HepG2 (cell line): Measurements from ENCODE around the gene LTB4R. TPM values are rescaled to one million over a fixed set of nuclear protein-coding genes. Genes with fewer than 3 reads are reported as not detected.

Source experiments
- HMGA1 ChIP-seq: sonication (generic); formaldehyde crosslinking; conservative IDR thresholded peaks from 2 replicates; pipeline ENCODE4 v1.4.0; 2020; ENCODE audit warnings: missing genetic modification reagents
- HNRNPH1 ChIP-seq: fragments of 200-400 bp; formaldehyde crosslinking; optimal IDR thresholded peaks from 2 replicates; pipeline ENCODE3; 2017; ENCODE audit warnings: mild to moderate bottlenecking, low read depth, low read length
- HOXA3 ChIP-seq: sonication (generic); formaldehyde crosslinking; IDR thresholded peaks from 2 replicates; pipeline ENCODE4 v1.5.0; 2020; ENCODE audit warnings: missing genetic modification reagents
- KMT2A ChIP-seq: sonication (generic); formaldehyde crosslinking; IDR thresholded peaks from 2 replicates; pipeline ENCODE4 v1.4.0; 2020; ENCODE audit warnings: missing genetic modification reagents
- NFKB2 ChIP-seq: sonication (generic); formaldehyde crosslinking; IDR thresholded peaks from 2 replicates; pipeline ENCODE4 v1.4.0; 2020; ENCODE audit warnings: missing genetic modification reagents, borderline replicate concordance
- RNF2 ChIP-seq: fragments of 450-650 bp; conservative IDR thresholded peaks from 2 replicates; pipeline ENCODE4 v1.6.1; 2016; ENCODE audit warnings: low read depth
- SALL1 ChIP-seq: sonication (generic); formaldehyde crosslinking; IDR thresholded peaks from 2 replicates; pipeline ENCODE4 v1.8.0; 2022; ENCODE audit warnings: mild to moderate bottlenecking, missing genetic modification reagents
- SMYD3 ChIP-seq: sonication (generic); formaldehyde crosslinking; IDR thresholded peaks from 2 replicates; pipeline ENCODE4 v1.8.1; 2023; ENCODE audit warnings: mild to moderate bottlenecking, missing genetic modification reagents
- ZBTB33 ChIP-seq: sonication (generic); formaldehyde crosslinking; IDR thresholded peaks from 2 replicates; pipeline ENCODE4 v1.4.0; 2020; ENCODE audit warnings: missing genetic modification reagents
- ZFY ChIP-seq: sonication (generic); formaldehyde crosslinking; IDR thresholded peaks from 2 replicates; pipeline ENCODE4 v1.4.0; 2020; ENCODE audit warnings: missing genetic modification reagents
- ZNF160 ChIP-seq: sonication (generic); formaldehyde crosslinking; IDR thresholded peaks from 2 replicates; pipeline ENCODE4 v1.8.0; 2022; ENCODE audit warnings: mild to moderate bottlenecking, inconsistent platforms, missing genetic modification reagents
- ZNF276 ChIP-seq: sonication (generic); formaldehyde crosslinking; IDR thresholded peaks from 2 replicates; pipeline ENCODE4 v1.4.0; 2020; ENCODE audit warnings: mild to moderate bottlenecking, low read depth, missing genetic modification reagents
- ZNF510 ChIP-seq: sonication (generic); formaldehyde crosslinking; IDR thresholded peaks from 2 replicates; pipeline ENCODE4 v1.4.0; 2020; ENCODE audit warnings: low read depth, mild to moderate bottlenecking, missing genetic modification reagents
- ZNF7 ChIP-seq: IDR thresholded peaks from 2 replicates; pipeline ENCODE4 v1.6.1; 2016; ENCODE audit warnings: missing biosample characterization, missing genetic modification reagents
- ZNF737 ChIP-seq: sonication (generic); formaldehyde crosslinking; IDR thresholded peaks from 2 replicates; pipeline ENCODE4 v1.5.0; 2020; ENCODE audit warnings: missing genetic modification reagents, mild to moderate bottlenecking, borderline replicate concordance
- ZNF792 ChIP-seq: IDR thresholded peaks from 2 replicates; pipeline ENCODE4 v1.6.1; 2016
- polyA plus RNA-seq, 8 experiments: library from polyadenylated mRNA; depleted of rRNA in 3 of 8; stranded (reverse) in 7 of 8; unstranded in 1 of 8; fragments of >200 nt; fragmentation: Illumina TruSeq in 4 of 8; extraction: Trizol in 4 of 8; gene quantifications; 2 replicates each; pipeline versions ENCODE4 v1.2.1 to v1.2.3, GENCODE V29; 2011 to 2016; ENCODE audit warnings: low read depth in 4 of 8, missing spikeins in 1 of 8, mixed read lengths in 1 of 8; ENCODE audit not compliant: insufficient read depth in 1 of 8
- total RNA-seq, 5 experiments: library from RNA; depleted of rRNA; stranded (reverse); fragments of >200 nt; fragmentation: Illumina TruSeq; extraction: Trizol; gene quantifications; 2 replicates each; pipeline ENCODE4 v1.2.3, GENCODE V29; 2016; ENCODE audit warnings: low read depth in 1 of 5
- TF ChIP-seq, protein P1 (sequence below), 2 experiments: sonication (generic) in 1 of 2; formaldehyde crosslinking in 1 of 2; IDR thresholded peaks; 2 replicates each; pipeline versions ENCODE4 v1.6.1 to v1.9.0; 2014 to 2022; ENCODE audit warnings: antibody characterized with exemption in 1 of 2, borderline replicate concordance in 1 of 2, inconsistent platforms in 1 of 2, low read depth in 1 of 2, missing genetic modification reagents in 1 of 2

Gene LTB4R
- total and polyA plus RNA-seq, 2 of the 13 experiments (the other 11 are each of a cell fraction or from before 2014, with no cell fraction given), result 3.2 to 8.2 TPM

GRCh38 chr14:24271134-24271833 is 40.0 kb upstream of the LTB4R start, which contains the start of gene RABGGTA (continued):
- TF ChIP-seq, protein P1, sequence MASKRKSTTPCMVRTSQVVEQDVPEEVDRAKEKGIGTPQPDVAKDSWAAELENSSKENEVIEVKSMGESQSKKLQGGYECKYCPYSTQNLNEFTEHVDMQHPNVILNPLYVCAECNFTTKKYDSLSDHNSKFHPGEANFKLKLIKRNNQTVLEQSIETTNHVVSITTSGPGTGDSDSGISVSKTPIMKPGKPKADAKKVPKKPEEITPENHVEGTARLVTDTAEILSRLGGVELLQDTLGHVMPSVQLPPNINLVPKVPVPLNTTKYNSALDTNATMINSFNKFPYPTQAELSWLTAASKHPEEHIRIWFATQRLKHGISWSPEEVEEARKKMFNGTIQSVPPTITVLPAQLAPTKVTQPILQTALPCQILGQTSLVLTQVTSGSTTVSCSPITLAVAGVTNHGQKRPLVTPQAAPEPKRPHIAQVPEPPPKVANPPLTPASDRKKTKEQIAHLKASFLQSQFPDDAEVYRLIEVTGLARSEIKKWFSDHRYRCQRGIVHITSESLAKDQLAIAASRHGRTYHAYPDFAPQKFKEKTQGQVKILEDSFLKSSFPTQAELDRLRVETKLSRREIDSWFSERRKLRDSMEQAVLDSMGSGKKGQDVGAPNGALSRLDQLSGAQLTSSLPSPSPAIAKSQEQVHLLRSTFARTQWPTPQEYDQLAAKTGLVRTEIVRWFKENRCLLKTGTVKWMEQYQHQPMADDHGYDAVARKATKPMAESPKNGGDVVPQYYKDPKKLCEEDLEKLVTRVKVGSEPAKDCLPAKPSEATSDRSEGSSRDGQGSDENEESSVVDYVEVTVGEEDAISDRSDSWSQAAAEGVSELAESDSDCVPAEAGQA (IDR thresholded peaks at IDR 0.05; ENCODE audit: low read depth), result peak; percentile 91
- TF ChIP-seq, protein P1 (CRISPR knock-in tag; IDR thresholded peaks at IDR 0.05; ENCODE audit: borderline replicate concordance), result peak; percentile 98; the same call in 1 of the 2 replicates
- TF ChIP-seq NFKB2 (peak; percentile 100), ZNF7 (CRISPR knock-in tag) (0 out of 2 replicates have a peak, but pooled peaks have one; percentile 29), SMYD3 (CRISPR knock-in tag) (peak; percentile 100), ZNF792 (CRISPR knock-in tag) (peak; percentile 100), RNF2 (peak; percentile 97), ZFY (CRISPR knock-in tag) (peak; percentile 91), ZBTB33 (CRISPR knock-in tag) (peak; percentile 94), ZNF510 (CRISPR knock-in tag) (peak; percentile 100), HNRNPH1 (no peak), ZNF737 (CRISPR knock-in tag) (peak; percentile 95), HOXA3 (peak; percentile 99), ZNF276 (CRISPR knock-in tag) (peak; percentile 98), SALL1 (peak; percentile 99), HMGA1 (CRISPR knock-in tag) (no peak), KMT2A (peak; percentile 99), ZNF160 (CRISPR knock-in tag) (peak; percentile 99)
